Panc1 (cell line): Measurements from ENCODE around the gene HOXC6. TPM values are rescaled to one million over a fixed set of nuclear protein-coding genes. Genes with fewer than 3 reads are reported as not detected.

Source experiments
- ATAC-seq: fragments of 200-7000 bp; cut with Tn5 transposase; 2 replicates; pipeline ENCODE4 v1.9.1; 2020; ENCODE audit warnings: mild to moderate bottlenecking, moderate library complexity
- BruUV-seq: library from RNA; stranded (reverse); fragments of 400-500 nt; replicated peaks from 2 replicates; lab custom pipeline; 2021; lab: Mats Ljungman, UMichigan
- CTCF ChIA-PET: fragments of 300-600 bp; sonication (Branson Sonifier 250); formaldehyde crosslinking; loops from one replicate; lab custom pipeline; 2022; ENCODE audit warnings: antibody characterized with exemption; lab: Charles Lee
- POLR2A ChIA-PET: fragments of 300-600 bp; sonication (Branson Sonifier 250); formaldehyde crosslinking; loops from one replicate; lab custom pipeline; 2022; ENCODE audit warnings: antibody characterized with exemption; lab: Charles Lee
- DNase-seq: peaks from one replicate; pipeline ENCODE4 v3.0.0-alpha.2; 2010; ENCODE audit warnings: low read depth, low spot score
- H3K27ac ChIP-seq: 2 replicates; pipeline ENCODE4 v1.5.1; 2011; ENCODE audit warnings: mild to moderate bottlenecking, low read length, inconsistent platforms
- H3K27me3 ChIP-seq: fragments of 200-500 bp; sonication (Bioruptor generic); 2 replicates; pipeline ENCODE4 v1.6.0; 2014; ENCODE audit warnings: low read length, inconsistent platforms; ENCODE audit not compliant: control insufficient read depth, insufficient read depth
- H3K36me3 ChIP-seq: fragments of 200-500 bp; sonication (Bioruptor generic); 2 replicates; pipeline ENCODE4 v1.5.1; 2014; ENCODE audit warnings: inconsistent platforms, mild to moderate bottlenecking, low read length, moderate library complexity; ENCODE audit not compliant: control insufficient read depth, insufficient read depth
- H3K4me1 ChIP-seq: 2 replicates; pipeline ENCODE4 v1.5.1; 2011; ENCODE audit warnings: inconsistent platforms, mild to moderate bottlenecking, low read length, moderate library complexity; ENCODE audit not compliant: control insufficient read depth, insufficient read depth
- H3K4me3 ChIP-seq, 2 experiments: 2 replicates each; pipeline ENCODE4 v1.5.1; 2011 to 2012; ENCODE audit warnings: low read depth in 2 of 2, low read length in 2 of 2, mild to moderate bottlenecking in 2 of 2, inconsistent platforms in 1 of 2, moderate library complexity in 1 of 2
- H3K9me3 ChIP-seq: fragments of 200-500 bp; sonication (Bioruptor generic); 2 replicates; pipeline ENCODE4 v1.5.1; 2014; ENCODE audit warnings: low read depth, mild to moderate bottlenecking, inconsistent platforms, low read length, moderate library complexity; ENCODE audit not compliant: control insufficient read depth, insufficient read depth
- CTCF ChIP-seq: fragments of 450-650 bp; IDR thresholded peaks from 2 replicates; pipeline ENCODE4 v1.5.1; 2017; ENCODE audit warnings: mild to moderate bottlenecking
- POLR2AphosphoS5 ChIP-seq: IDR thresholded peaks from 2 replicates; pipeline ENCODE4 v1.6.1; 2012; ENCODE audit warnings: mild to moderate bottlenecking, low read depth, low read length, moderate library complexity
- SIN3A ChIP-seq: IDR thresholded peaks from 2 replicates; pipeline ENCODE4 v1.6.1; 2012; ENCODE audit warnings: low read depth, mild to moderate bottlenecking, low read length, moderate library complexity, borderline replicate concordance; ENCODE audit not compliant: insufficient read depth
- TCF7L2 ChIP-seq: IDR thresholded peaks from 2 replicates; pipeline ENCODE4 v1.6.1; 2011; ENCODE audit warnings: mild to moderate bottlenecking, low read depth, low read length, inconsistent platforms
- in situ Hi-C: cut with HindIII; loops from 2 replicates; pipeline ENCODE4 v1.10.0; 2016; ENCODE audit warnings: low sequenced_read_pairs, low pct_unique_long_range_greater_than_20kb
- intact Hi-C: fragments of 100-400 bp; cut with micrococcal nuclease; formaldehyde crosslinking; loops from one replicate; pipeline ENCODE4 v1.10.0; 2022; ENCODE audit not compliant: unreplicated experiment
- total RNA-seq: library from RNA; stranded (reverse); gene quantifications from one replicate; pipeline ENCODE4 v1.2.1, GENCODE V29; 2021; ENCODE audit not compliant: unreplicated experiment
- TF ChIP-seq, protein P1 (sequence below), 2 experiments: IDR thresholded peaks; 2 replicates each; pipeline ENCODE4 v1.6.1; 2011 to 2012; ENCODE audit warnings: low read depth in 2 of 2, control low read depth in 1 of 2, low read length in 1 of 2, mild to moderate bottlenecking in 1 of 2, moderate library complexity in 1 of 2; ENCODE audit not compliant: insufficient read depth in 1 of 2

HOXC6 gene
- total RNA-seq, 1 experiment from 2014 or later: 52.2 TPM

DNA sequence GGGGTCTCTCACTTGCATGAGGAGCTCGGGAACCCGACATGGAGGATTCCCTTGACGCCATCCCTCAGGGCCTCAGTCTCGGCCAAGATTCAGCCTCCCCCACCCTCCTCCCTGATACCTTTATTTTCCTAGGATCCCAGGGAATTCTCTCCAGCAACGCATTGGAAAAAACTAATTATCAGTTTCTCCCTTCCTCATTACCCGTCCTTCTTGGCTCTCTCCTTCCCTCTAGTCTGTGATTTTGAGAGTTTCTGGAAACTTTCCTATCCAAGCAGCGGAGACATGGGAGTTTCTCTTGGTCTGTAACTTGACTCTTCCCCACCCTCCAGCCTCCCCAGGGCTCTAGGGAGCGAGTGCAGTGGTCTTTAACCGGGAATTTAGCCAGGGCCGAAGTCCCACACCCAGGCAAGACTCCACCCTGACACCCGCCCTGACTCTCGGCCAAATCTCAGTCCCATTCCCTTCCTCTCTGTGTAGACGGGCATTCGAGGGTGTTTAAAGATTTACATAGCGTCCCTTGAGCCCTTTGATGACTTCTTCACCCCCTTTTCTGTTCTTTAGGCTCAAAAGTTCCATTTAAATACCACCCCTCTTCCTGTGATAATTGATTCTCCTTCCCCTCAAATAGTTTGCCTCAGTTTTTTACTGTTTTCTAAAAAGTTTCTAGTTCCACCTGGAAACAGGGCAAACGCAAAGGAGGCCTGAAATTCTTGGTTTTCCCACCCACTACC, 11.3 kb downstream of the HOXC6 start:
- in situ Hi-C loops (no loop called here), intact Hi-C loops (no loop called here)
- TF ChIP-seq SIN3A: no peak
- no peak for TF ChIP-seq POLR2AphosphoS5
- TF ChIP-seq CTCF: no peak
- TF ChIP-seq TCF7L2: no peak
- TF ChIP-seq, protein P1, sequence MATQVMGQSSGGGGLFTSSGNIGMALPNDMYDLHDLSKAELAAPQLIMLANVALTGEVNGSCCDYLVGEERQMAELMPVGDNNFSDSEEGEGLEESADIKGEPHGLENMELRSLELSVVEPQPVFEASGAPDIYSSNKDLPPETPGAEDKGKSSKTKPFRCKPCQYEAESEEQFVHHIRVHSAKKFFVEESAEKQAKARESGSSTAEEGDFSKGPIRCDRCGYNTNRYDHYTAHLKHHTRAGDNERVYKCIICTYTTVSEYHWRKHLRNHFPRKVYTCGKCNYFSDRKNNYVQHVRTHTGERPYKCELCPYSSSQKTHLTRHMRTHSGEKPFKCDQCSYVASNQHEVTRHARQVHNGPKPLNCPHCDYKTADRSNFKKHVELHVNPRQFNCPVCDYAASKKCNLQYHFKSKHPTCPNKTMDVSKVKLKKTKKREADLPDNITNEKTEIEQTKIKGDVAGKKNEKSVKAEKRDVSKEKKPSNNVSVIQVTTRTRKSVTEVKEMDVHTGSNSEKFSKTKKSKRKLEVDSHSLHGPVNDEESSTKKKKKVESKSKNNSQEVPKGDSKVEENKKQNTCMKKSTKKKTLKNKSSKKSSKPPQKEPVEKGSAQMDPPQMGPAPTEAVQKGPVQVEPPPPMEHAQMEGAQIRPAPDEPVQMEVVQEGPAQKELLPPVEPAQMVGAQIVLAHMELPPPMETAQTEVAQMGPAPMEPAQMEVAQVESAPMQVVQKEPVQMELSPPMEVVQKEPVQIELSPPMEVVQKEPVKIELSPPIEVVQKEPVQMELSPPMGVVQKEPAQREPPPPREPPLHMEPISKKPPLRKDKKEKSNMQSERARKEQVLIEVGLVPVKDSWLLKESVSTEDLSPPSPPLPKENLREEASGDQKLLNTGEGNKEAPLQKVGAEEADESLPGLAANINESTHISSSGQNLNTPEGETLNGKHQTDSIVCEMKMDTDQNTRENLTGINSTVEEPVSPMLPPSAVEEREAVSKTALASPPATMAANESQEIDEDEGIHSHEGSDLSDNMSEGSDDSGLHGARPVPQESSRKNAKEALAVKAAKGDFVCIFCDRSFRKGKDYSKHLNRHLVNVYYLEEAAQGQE (IDR thresholded peaks at IDR 0.05; ENCODE audit: insufficient read depth in 1 of 2, low read depth in 2 of 2, low read length in 1 of 2): no peak
- Histone ChIP-seq H3K4me3 (no peak overlapping the region), H3K36me3 (no peaks in the 10 kb centered on the region), H3K27ac (peak overlapping the region; percentile 81), H3K9me3 (no peaks in the 10 kb centered on the region), H3K4me1 (peaks cover 98% of the 10 kb centered on the region), H3K27me3 (no peaks in the 10 kb centered on the region)
- no TSS peak for BruUV-seq
- ATAC-seq (no peak), DNase-seq (no peak)
- ChIA-PET POLR2A (interaction anchor here (0.6 kb wide), 1 partner anchor 15 kb away, joined by 7 read pairs; no protein-coding TSS in a partner anchor), CTCF (interaction anchor here (0.6 kb wide), 1 partner anchor 180 kb away, joined by 7 read pairs; no protein-coding TSS in a partner anchor)

GRCh38 chr12:54040148-54040494, 11.9 kb downstream of the HOXC6 start:
- no peaks in the 10 kb centered on the region for H3K27me3 ChIP-seq
- no peak overlapping the region for H3K4me3 ChIP-seq
- peak overlapping the region; percentile 49; the same call in 1 of the 2 replicates for H3K27ac ChIP-seq
- TF ChIP-seq, protein P1 (IDR thresholded peaks at IDR 0.05; ENCODE audit: insufficient read depth in 1 of 2, low read depth in 2 of 2, low read length in 1 of 2): no peak
- TF ChIP-seq CTCF (no peak), POLR2AphosphoS5 (no peak), SIN3A (no peak), TCF7L2 (no peak)
- no TSS peak for BruUV-seq
- DNase-seq: no peak
- H3K9me3 ChIP-seq: no peaks in the 10 kb centered on the region
- ATAC-seq: no peak
- ChIA-PET POLR2A (interaction anchor here (0.6 kb wide), 1 partner anchor 15 kb away, joined by 7 read pairs; no protein-coding TSS in a partner anchor), CTCF (interaction anchor here (0.5 to 1.5 kb wide), 2 partner anchors 152 to 167 kb away, joined by 6 to 9 read pairs; no protein-coding TSS in a partner anchor)
- no peaks in the 10 kb centered on the region for H3K36me3 ChIP-seq
- H3K4me1 ChIP-seq: peaks cover 98% of the 10 kb centered on the region
- in situ Hi-C loops: no loop called here
- intact Hi-C loops: no loop called here
